ENCODE results near the gene ISG20.
"Not testable (repeated sequence)": the region's sequence is repeated elsewhere in the genome, so short reads cannot be mapped to it uniquely, and the experiment has no call there.

ISG20 gene

GRCh38 chr15:88619796-88620195 is 19.0 kb upstream of the ISG20 start:
- no peak for DNase-seq

- peak; percentile 96 for DNase-seq
Measured at GRCh38 chr15:88620995-88621772, 17.6 kb upstream of the ISG20 start, which contains the start of gene AEN. TSS of gene AEN (plus strand) at chr15:88621340. CDS start at chr15:88626210, 4,870 bp downstream.

- DNase-seq = peak; percentile 76
Measured at GRCh38 chr15:88621789-88622604, 16.8 kb upstream of the ISG20 start.

GRCh38 chr15:88622605-88622975 is 16.2 kb upstream of the ISG20 start:
- DNase-seq = no peak

- peak; percentile 62 for DNase-seq
Measured at GRCh38 chr15:88623061-88623460, 15.8 kb upstream of the ISG20 start.

- no peak for DNase-seq
Measured at GRCh38 chr15:88623632-88624031, 15.2 kb upstream of the ISG20 start.

- DNase-seq = peak; percentile 69
Measured at GRCh38 chr15:88624156-88624970, 14.5 kb upstream of the ISG20 start.

GRCh38 chr15:88624971-88625490 is 13.8 kb upstream of the ISG20 start:
- DNase-seq = no peak

- no peak for DNase-seq
Measured at GRCh38 chr15:88625943-88626741, 12.7 kb upstream of the ISG20 start.

GRCh38 chr15:88627463-88627862 is 11.4 kb upstream of the ISG20 start:
- peak; percentile 94 for DNase-seq

GRCh38 chr15:88628018-88628654 is 10.7 kb upstream of the ISG20 start:
- no peak for DNase-seq

- no peak for DNase-seq
Measured at GRCh38 chr15:88629071-88629470, 9.7 kb upstream of the ISG20 start.

GRCh38 chr15:88630141-88630721 is 8.6 kb upstream of the ISG20 start:
- no peak for DNase-seq

- no peak for DNase-seq
Measured at GRCh38 chr15:88630798-88631463, 7.9 kb upstream of the ISG20 start.

- no peak for DNase-seq
Measured at GRCh38 chr15:88631464-88632028, 7.3 kb upstream of the ISG20 start.

GRCh38 chr15:88632797-88633196 is 6.0 kb upstream of the ISG20 start:
- DNase-seq = not testable (repeated sequence)

GRCh38 chr15:88634449-88634848 is 4.4 kb upstream of the ISG20 start:
- DNase-seq = no peak

- DNase-seq = peak; percentile 75
Measured at GRCh38 chr15:88635318-88635717, 3.5 kb upstream of the ISG20 start.

GRCh38 chr15:88636050-88636449 is 2.8 kb upstream of the ISG20 start:
- DNase-seq = peak; percentile 79

- DNase-seq = no peak
Measured at GRCh38 chr15:88636654-88637053, 2.2 kb upstream of the ISG20 start.
